Measurements from ENCODE around the gene ADCY5.

The ADCY5 gene

GRCh38 chr3:123404391-123404790 is 44.5 kb downstream of the ADCY5 start:
- no peak for DNase-seq

DNA sequence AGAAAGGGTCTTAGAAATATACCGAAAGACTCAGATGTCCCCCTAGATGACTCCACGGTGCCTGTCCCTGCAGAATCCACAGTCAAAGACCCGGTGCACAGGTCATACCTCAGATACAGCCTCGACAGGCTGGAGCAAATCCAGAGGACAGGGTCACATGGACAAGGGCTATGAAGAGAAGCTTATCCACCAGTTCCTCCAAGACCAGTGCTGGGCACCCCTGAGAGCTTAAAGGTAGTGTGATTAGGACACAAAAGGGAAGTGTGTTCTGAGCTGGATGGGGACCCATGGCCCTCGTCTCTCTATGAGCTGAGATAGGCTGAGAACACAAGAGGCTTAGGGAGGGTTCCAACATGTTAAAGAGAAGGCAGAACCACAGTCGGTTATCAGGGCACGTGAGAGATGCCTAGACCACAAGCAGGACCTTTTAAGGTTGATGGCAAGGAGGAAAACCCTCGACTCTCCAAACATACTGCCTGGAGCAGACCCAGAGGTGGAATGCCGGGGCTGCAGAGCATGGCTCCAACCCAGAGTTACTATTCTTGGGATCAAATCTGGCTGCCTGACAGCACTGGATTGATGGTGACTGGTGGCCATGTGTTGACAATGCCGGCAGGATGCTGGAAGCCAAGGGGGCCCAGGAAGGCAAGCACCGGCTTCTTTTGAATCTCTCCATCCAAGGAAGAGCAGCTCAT is 46.9 kb downstream of the ADCY5 start:
- DNase-seq = no peak

DNA sequence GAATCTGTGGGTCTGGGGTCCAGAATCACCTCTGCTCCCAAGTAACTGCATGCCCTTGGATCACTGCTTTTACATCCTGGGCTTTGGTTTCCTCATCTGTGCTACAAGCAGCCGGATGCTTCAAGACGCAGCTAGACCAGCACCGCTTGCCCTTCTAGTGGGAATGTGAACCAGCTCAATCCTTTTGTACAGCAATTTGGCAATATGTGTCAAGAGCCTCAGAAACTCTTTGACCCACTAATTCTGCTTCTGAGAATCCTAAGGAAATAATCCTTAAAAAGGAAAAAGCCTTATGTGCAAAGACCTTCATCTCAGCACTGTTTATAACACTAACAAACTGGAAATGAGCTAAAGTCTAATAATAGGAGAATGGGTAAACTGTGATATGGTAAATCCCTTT is 48.7 kb downstream of the ADCY5 start:
- DNase-seq = no peak

- DNase-seq = no peak
These were observed 49.2 kb downstream of the ADCY5 start for GRCh38 chr3:123399653-123400052.

DNA sequence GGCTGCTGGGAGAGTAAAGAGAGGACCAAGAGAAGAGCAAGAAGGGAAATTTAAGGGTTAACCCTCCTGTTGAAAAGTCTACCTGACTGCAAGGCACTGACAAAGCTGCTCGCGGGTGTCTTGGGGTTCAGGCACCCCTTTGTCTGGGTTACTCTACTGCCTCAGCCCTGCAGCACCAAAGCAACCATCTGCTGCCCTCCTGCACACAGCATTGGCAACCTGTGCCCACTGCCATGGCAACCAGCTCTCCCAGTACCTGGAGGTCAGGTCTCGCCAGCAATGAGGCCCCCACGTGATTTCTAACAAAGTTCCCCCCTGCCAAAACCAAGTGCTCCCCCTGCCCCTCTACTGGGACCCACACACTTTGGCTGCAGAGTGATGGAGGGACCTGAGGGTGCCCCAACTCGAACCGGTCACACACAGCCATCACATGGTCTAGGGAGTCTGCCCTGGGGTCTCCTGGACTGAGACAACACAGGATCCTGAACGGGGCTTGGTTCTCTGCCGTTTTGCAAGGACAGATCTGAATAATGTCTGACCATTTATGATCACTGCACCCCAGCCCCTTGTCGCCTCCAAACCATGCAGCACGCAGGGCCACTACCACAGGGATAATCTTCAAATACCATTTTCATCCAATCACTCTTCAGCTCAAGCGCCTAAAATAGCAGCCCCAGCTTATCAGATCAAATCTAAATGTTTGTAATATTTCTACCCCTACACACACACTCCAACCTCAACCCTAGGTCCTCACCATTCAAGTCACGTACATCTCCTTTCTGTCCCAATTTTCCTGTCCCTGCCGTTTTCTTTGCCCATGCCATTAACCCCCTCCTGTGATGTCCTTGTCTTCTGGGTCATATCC is 50.7 kb downstream of the ADCY5 start:
- no peak for DNase-seq

DNA sequence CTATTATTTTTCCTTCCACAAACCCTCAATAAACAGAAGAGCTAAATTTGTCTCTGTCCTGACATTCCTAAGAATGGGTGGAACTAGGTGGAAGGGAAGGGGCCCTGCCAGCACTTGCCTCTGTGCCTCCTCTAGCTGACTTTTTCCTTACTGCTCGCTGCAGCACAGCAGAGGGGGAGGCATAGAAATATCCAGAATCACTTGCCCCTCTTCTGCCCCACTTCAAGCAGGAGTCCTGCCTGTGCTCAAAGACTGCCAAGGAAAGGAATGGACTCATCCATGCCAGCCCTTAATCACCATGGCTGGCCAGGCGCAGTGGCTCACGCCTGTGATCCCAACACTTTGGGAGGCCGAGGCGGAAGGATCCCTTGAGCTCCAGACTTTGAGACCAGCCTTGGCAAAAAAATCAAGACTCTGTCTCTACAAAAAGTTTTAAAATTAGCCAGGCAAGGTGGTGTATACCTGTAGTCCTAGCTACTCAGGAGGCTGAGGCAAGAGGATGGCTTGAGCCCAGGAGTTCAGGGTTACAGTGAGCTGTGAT is 51.8 kb downstream of the ADCY5 start:
- no peak for DNase-seq

GRCh38 chr3:123396171-123397049 is 52.5 kb downstream of the ADCY5 start:
- DNase-seq = no peak

DNA sequence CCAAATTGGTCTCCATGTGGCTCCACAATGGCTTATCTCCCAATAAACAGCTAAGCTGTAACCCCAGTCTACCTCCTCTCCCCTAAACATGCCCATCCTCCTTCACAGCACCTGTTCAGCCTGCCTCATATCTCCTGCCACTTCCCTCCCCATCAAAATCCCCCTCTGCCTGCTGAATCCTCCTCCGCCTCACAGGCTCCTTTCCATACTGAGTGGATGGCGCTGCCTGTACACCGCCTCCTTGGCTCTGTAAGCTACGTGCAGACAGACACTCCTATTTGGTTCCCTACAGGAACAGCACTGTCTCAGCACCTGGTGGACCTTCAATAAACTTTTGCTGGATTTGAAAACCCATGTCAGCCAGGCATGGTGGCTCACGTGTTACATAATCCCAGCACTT is 53.7 kb downstream of the ADCY5 start:
- DNase-seq = no peak

- DNase-seq = no peak
These were observed 54.4 kb downstream of the ADCY5 start for GRCh38 chr3:123394391-123395020.

DNA sequence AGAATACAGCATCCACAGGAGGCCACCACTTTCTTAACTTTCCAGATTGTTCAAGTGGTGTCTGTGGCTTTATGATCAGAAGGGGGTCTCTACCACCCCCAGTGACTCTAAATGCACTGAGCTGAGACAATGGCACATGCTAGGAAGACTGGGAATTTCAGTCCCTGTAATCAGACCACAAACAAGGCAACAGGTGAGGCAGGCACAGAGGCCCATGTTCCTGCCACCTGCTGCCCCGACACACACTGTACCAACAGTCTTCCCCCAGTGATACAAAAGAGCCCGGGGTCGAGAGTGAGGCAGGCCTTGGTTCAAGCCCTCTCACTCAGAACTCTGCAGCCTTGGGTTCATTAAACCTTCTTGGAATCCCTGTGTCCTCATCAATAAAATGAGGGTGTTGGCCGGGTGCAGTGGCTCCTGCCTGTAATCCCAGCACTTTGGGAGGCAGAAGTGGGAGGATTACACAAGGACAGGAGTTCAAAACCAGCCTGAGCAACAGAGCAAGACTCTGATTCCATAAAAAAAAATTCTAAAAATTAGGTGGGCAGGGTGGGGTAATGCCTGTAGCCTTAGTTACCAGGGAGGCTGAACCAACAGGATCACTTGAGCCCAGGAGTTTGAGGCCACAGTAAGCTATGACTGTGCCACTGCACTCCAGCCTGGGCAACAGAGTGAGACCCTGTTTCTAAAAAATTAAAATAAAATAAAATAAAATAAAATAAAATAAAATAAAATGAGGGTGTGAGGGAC is 55.8 kb downstream of the ADCY5 start:
- DNase-seq = no peak

DNA sequence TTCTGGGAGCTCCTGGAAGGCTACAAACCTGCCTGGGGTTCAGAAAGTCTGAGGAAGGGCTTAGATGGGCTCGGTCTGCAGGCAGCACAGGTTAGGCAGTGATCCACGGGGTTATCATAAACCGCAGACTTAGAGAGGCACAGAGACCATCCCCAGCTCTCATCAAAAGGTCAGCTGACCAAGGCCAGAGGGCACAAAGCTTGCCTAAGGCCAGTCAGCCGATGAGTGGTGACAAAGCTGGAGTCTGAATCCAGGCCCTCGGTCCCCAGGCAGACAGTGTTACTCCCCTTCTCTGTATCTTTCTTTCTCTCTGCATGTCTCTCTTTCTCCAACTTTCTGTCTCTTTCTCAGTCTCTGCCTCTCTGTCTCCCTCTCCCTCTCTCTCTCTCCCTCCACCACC is 56.5 kb downstream of the ADCY5 start:
- no peak for DNase-seq

GRCh38 chr3:123390865-123391600 is 57.9 kb downstream of the ADCY5 start:
- no peak for DNase-seq

- no peak for DNase-seq
These were observed 59.3 kb downstream of the ADCY5 start for GRCh38 chr3:123389628-123389918.

DNA sequence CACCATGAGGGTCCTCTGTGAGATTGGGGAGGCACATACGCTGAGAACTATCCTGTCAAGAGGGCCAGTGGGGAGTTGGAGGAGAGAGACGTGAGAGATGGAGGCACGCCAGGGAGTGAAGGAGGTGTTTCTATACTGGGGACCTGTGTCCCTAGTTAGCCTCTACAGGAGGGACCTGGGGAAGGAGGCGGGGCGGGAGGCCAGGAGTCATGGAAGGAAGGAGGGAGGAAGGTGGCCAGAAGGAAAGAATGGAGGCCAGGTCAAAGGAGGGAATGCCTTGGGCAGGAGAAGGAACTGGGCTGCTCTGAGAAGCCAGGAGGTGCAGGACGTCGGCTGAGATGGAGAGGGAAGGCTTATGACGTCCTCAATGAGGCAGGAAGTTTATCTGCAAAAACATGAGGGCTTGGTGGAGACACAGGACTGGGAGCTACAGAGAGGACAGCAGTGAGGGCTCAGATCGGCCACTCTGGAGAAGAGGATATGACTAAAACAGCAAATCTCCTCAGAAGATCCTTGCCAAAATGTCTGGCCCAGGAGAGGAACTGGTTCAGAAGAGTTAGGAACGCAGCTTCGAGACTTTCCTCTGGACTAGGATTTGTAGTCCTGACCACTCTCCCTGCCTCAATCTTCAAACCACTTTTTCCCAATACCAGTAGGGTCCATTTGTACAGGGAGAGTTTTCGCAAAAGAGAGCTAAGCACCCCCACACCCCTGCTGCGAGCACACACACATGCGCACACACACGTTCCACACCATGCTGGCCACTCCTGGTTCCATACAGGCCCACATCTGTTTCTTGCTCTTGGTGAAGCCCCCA is 59.9 kb downstream of the ADCY5 start:
- DNase-seq = no peak

DNA sequence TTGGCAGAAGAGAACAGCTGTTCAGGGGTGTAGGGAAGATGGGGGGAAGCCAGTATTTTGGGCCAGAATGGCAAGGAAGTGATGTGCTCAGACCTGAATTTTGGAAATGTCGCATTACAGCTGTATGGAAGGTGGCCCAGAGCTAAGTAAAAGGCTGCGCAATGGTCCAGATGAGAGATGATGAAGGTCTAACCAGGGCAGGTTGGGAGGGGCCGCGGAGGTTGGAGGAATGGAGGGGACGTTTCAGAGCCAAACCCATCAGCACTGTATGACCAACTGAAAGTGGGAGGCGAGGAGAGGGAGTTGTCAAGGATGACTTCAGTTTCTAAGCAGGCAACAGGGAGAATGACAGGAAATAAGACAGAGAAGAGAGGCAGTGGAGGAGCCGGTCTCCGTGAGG is 60.8 kb downstream of the ADCY5 start:
- DNase-seq = no peak

- DNase-seq = no peak
These were observed 61.4 kb downstream of the ADCY5 start for GRCh38 chr3:123387532-123387931.

DNA sequence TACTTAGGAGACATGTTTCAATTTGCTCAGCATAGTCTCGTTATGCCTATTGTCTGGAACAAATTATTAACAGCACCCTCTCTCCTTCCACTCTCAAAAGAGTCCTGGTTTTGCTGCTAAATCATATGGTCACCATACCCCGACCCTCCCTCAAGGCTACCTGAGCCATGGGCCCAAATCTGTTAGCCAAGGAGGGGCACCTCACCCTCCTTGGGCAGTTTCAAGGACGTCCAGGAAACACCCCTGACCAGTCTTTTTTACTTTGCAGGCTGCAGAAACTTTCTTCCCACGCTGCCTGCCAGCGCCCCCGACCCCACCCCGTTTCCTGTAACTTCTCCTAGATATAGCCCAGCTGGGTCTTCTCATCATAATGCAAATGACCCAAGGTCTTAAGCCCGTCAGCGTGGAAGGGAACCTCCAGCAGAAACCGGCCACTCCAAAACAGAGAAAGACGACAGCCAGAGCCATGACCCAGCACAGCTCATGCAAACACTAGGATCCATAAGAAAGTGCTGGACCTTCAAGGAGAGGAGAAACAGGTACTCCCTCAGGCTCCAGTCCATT is 62.3 kb downstream of the ADCY5 start:
- no peak for DNase-seq

GRCh38 chr3:123385981-123386380 is 62.9 kb downstream of the ADCY5 start:
- no peak for DNase-seq

DNA sequence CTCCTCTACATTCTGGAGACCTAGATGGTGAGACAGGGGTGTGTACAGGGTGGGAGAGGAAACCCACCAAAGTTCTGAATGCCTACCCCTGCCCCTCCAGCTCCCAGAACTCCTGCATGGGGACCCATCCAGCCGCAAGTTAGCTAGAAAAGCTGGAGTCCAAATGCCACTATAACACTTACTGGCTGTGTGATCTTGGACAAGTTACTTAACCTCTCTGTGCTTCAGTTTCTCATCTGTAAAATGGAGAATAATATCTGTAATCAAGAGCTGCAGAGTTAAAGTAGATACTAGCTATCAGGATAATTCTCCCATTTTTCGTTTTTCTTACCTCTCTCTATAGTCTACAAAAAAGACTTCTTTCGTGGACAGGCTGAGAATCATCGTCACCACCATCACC is 63.4 kb downstream of the ADCY5 start:
- no peak for DNase-seq

DNA sequence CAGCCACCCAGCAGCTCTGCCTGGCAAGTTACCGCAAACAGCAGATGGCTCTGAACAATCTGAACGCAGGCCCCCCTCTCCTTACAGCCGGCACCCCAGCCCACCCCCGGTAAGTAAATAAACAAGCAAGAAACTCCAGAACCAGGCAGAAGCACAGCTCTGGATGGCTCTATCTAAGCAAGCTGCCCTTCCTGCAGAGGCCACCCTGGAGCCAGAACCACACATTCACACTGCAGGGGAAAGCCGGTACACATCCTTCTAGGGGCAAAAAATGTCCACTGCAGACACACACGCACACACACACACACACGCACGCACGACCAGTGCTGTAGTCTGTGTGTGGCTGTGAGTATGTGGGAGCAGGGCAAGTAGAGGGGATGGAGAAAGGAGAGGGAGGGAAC is 63.9 kb downstream of the ADCY5 start:
- no peak for DNase-seq

Data from AML-193 (cell line).